AG20443 (cell line): ENCODE measurements around the gene SAPCD2.
"Not testable (repeated sequence)": the region's sequence is repeated elsewhere in the genome, so short reads cannot be mapped to it uniquely, and the experiment has no call there.

Experiments
- DNase-seq: peaks from one replicate; pipeline ENCODE4 v3.0.0; 2012; ENCODE audit warnings: low spot score, mixed read lengths

The SAPCD2 gene

GRCh38 chr9:137046088-137046787 lies 24.1 kb downstream of the SAPCD2 start, which contains the start of gene NPDC1:
Gene NPDC1, minus strand, starts transcription at chr9:137046177. Its CDS starts 188 bp downstream, at chr9:137045989.
- DNase-seq: peak; percentile 92

DNA sequence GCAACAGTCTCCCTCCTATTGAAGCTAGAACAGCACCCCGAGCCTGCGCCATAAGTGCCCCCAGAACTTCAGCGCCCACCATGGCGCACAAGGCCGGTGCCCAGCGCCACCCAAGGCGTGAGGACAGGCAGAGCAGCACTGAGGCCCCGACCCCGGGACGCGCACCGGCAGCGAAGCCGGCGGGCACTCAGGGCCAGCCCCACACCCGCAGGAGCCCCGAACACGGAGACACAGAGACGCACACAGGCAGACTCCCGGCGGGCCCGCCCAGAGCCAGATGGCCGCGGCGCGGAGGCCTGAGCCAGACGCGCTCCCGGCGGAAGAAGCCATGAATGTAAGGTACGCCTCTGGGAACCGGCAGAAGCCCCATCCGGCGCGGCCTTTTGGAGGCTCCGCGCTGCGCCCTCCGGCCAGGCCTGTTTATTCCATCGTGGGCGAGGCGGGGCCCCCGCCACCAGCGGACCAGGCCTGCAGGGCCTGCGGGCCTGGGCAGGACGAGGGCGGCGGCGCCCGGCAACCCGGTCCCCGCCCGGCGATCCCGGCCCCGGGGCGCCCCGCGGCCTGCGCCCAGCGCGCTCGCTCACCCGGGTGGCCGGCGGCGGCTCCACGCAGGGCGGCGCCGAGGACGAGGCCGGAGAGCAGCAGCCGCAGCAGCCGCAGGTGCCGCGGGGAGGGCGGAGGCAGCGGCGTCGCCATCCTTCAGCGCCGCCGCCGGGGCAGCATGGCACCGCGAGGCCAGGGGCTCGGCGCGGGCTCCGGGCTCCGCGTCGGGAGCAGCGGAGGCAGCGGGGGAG lies 24.9 kb downstream of the SAPCD2 start:
- DNase-seq: peak; percentile 77

GRCh38 chr9:137044502-137045177 lies 25.7 kb downstream of the SAPCD2 start:
- DNase-seq: no peak

- DNase-seq: no peak
Measured at GRCh38 chr9:137044037-137044436, 26.3 kb downstream of the SAPCD2 start.

GRCh38 chr9:137042751-137043727 lies 27.3 kb downstream of the SAPCD2 start:
- DNase-seq: no peak

- no peak for DNase-seq
Measured at GRCh38 chr9:137041124-137041523, 29.2 kb downstream of the SAPCD2 start.

DNA sequence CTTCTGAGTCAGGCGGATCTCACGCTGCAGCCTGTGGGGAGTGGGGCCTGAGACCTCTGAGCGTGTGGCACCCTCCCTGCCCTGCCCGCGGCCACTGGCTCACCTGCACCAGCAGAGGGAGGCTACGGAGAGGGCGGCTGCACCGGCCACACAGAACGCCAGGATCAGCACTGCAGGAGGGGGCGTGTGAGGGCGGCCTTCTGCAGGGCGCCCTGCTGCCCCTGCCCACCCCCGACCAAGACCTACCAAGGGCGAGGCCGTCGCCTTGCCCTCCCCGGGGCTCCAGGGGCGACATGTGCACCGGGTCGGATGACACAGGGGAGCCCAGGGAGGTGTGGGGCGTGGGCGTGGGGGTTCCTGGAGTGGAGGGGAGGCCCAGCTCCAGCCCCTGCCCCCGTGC lies 29.8 kb downstream of the SAPCD2 start:
- no peak for DNase-seq

GRCh38 chr9:137039611-137040366 lies 30.6 kb downstream of the SAPCD2 start:
- DNase-seq: no peak

GRCh38 chr9:137038916-137039315 lies 31.4 kb downstream of the SAPCD2 start:
- DNase-seq: no peak

- no peak for DNase-seq
Measured at GRCh38 chr9:137037483-137037882, 32.9 kb downstream of the SAPCD2 start.

GRCh38 chr9:137037035-137037434 lies 33.3 kb downstream of the SAPCD2 start:
- DNase-seq: no peak

GRCh38 chr9:137035937-137036336 lies 34.4 kb downstream of the SAPCD2 start:
- DNase-seq: no peak

- no peak for DNase-seq
Measured at GRCh38 chr9:137035507-137035834, 34.9 kb downstream of the SAPCD2 start.

GRCh38 chr9:137034709-137035506 lies 35.4 kb downstream of the SAPCD2 start:
- DNase-seq: peak; percentile 90

- no peak for DNase-seq
Measured at GRCh38 chr9:137034039-137034708, 36.2 kb downstream of the SAPCD2 start.

DNA sequence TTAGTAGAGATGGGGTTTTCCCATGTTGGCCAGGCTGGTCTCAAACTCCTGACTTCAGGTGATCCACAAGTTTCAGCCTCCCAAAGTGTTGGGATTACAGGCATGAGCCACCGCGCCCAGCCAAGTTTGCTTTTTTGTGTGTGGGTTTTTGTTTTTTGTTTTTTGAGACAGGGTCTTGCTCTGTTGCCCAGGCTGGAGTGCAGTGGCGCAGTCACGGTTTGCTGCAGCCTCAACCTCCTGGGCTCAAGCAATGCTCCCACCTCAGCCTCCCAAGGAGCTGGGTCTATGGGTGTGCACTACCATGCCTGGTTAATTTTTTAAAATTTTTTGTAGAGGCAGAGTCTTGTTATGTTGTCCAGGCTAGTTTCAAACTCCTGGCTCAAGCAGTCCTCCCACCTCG lies 36.9 kb downstream of the SAPCD2 start:
- DNase-seq: not testable (repeated sequence)

- DNase-seq: no peak
Measured at GRCh38 chr9:137032858-137033257, 37.5 kb downstream of the SAPCD2 start.

DNA sequence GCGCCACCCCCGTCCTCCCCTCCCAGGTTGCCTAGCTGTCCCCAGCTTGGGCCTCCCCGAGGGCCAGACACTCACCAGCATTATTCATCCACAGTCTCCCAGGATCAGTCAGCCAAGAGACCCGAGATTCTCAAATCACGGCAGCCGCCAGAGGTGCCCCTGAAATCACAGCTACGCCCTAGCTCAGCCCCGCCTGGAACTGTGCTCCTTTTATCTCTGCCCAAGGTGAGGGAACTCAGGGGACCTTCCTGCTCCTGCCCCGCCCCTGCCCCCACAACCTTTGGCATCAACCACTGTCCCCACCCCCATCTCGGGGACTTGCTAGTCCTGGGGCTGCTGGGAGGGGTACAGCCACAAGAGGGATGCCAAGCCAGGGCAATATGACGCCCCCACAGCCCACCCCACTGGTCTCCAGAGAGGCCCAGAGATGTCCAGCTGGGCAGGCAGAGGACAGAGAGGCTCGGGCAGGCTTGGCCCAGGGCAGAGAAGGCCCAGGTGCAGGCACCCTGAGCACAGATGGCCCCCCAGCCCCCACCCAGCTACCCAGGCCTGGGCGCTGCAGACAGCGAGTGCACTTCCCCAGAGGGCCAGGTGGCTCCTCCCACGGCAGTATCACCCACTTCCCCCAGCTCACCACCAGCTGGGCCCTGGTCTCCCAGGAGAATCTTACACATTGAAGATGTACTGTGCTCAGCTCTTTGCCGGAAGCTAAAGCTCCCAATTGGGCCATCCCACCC lies 38.3 kb downstream of the SAPCD2 start, which contains the start of gene FUT7:
FUT7 (minus strand) TSS at position 185 of the 737 bp plus-strand sequence; CDS start at position 88, 97 bp downstream.
- no peak for DNase-seq
